Peyer's patch (tissue), 4 donors: ENCODE data around the gene KDM4C.

ENCODE experiments used
- POLR2A ChIP-seq, 2 donors: fragments of 450-650 bp; IDR thresholded peaks; one replicate each; pipeline ENCODE4 v1.5.1; 2017; ENCODE audit warnings: antibody characterized with exemption in 2 of 2, mild to moderate bottlenecking in 2 of 2, moderate library complexity in 2 of 2
- TF ChIP-seq, protein P1 (sequence below), 6 experiments: fragments of 450-650 bp in 4 of 6; fragments of 200-600 bp in 2 of 6; sonication (generic) in 1 of 6; IDR thresholded peaks; one replicate each; pipeline ENCODE4 v1.5.1; 2017 to 2019; ENCODE audit warnings: antibody characterized with exemption in 6 of 6, mild to moderate bottlenecking in 3 of 6, moderate library complexity in 1 of 6

DNA sequence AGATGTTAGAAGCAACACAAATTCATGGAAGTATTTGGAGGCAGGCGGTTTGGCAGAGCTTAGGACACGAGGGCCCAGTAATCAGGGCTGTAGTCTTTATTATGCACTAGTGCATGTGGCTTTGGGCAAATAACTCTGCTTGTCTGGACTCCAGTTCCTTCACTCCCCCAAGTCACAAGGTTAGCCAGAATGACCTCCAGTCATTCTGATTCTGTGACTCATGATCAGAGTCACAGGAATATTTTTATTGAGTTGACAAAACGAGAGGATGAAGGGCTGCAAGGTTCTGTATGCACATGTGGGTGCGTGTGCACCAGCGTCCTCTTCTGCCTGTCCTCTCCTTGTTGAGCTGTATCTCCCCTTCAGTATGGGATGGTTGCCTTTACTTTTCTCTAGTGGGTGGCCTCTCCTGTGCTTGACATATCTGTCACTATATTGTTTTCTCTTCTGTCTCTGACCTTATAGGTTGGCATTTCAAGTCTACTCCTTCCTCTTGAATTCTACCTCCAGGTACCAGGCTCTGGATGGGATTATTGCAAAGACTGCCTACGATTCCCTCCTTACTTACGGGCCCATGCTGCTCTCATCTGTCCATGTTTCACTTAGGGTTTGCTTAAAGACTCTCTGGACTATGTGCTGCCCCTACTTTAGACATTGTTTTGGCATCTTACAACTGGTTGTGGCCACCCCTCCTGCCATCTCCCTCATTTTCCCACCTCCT, 94.6 kb downstream of the KDM4C start:
- TF ChIP-seq, protein P1, sequence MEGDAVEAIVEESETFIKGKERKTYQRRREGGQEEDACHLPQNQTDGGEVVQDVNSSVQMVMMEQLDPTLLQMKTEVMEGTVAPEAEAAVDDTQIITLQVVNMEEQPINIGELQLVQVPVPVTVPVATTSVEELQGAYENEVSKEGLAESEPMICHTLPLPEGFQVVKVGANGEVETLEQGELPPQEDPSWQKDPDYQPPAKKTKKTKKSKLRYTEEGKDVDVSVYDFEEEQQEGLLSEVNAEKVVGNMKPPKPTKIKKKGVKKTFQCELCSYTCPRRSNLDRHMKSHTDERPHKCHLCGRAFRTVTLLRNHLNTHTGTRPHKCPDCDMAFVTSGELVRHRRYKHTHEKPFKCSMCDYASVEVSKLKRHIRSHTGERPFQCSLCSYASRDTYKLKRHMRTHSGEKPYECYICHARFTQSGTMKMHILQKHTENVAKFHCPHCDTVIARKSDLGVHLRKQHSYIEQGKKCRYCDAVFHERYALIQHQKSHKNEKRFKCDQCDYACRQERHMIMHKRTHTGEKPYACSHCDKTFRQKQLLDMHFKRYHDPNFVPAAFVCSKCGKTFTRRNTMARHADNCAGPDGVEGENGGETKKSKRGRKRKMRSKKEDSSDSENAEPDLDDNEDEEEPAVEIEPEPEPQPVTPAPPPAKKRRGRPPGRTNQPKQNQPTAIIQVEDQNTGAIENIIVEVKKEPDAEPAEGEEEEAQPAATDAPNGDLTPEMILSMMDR (IDR thresholded peaks at IDR 0.05): no peak
- no peak for TF ChIP-seq POLR2A (IDR thresholded peaks at IDR 0.05)
